Measurements from ENCODE around the gene IFTAP. TPM values are rescaled to one million over a fixed set of nuclear protein-coding genes. Genes with fewer than 3 reads are reported as not detected.

Gene IFTAP
- total RNA-seq, 1 experiment from 2014 or later = 19.9 TPM

DNA sequence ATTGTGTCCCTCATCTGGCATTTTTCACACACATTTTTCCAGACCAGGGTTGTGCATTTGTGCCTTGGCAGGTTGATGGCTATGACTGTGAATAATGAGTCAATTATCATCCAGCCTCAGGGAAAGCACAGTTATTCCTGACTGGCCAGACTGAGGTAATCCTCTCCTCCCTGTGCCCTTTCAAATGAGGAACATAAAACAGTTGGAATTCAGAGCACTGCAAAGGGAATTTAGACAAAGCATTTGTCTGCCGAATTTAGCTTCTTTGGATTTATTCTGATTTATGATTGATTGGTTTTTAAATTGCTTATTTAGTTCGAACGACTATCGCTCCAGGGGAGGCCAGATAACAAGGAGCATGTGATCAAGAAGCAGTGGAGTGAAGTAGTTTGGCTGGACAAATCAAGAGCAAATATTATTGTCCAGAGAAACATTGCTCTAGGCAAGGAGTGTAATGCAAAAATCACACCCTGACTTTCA is 34.5 kb downstream of the IFTAP start:
- Histone ChIP-seq H3K4ac (ENCODE audit: low read depth, low read length) (no peak overlapping the region), H2BK120ac (ENCODE audit: low read depth, low read length, poor library complexity, severe bottlenecking) (no peak overlapping the region), H3K9me3 (ENCODE audit: control insufficient read depth, low read depth, low read length) (no peaks in the 10 kb centered on the region), H3K27me3 (ENCODE audit: insufficient read depth, low read length) (no peaks in the 10 kb centered on the region), H3K14ac (ENCODE audit: insufficient read depth, low read length) (no peak overlapping the region), H4K8ac (replicated peaks; ENCODE audit: insufficient read length, low read depth, low read length) (no peak overlapping the region), H3T11ph (ENCODE audit: low read length) (no peak overlapping the region), H3K4me1 (ENCODE audit: insufficient read depth, low read length) (no peaks in the 10 kb centered on the region), H3K79me2 (ENCODE audit: insufficient read depth, low read length) (no peaks in the 10 kb centered on the region), H2BK5ac (ENCODE audit: insufficient read length, low read length) (no peak overlapping the region), H2AFZ (ENCODE audit: low read length) (no peak overlapping the region), H3K9ac (ENCODE audit: extremely low read depth, insufficient read length, low read length) (no peak overlapping the region), H2BK12ac (ENCODE audit: insufficient read length, low read depth, low read length) (no peak overlapping the region), H3K23me2 (ENCODE audit: insufficient read length, low read depth, low read length, poor library complexity, severe bottlenecking) (peaks cover 2% of the 10 kb centered on the region), H4K20me1 (ENCODE audit: control insufficient read depth, insufficient read depth, insufficient read length) (no peaks in the 10 kb centered on the region), H2BK20ac (ENCODE audit: low read depth, low read length, poor library complexity, severe bottlenecking) (no peak overlapping the region), H2BK15ac (ENCODE audit: low read depth, low read length) (no peak overlapping the region), H2AK5ac (ENCODE audit: insufficient read length, low read length) (no peak overlapping the region), H3K23ac (ENCODE audit: insufficient read length, low read depth, low read length) (no peak overlapping the region), H3K79me1 (ENCODE audit: insufficient read depth, low read depth, low read length, poor library complexity, severe bottlenecking) (no peaks in the 10 kb centered on the region), H4K5ac (ENCODE audit: insufficient read length, low read depth, low read length) (no peak overlapping the region), H3K18ac (ENCODE audit: insufficient read length, low read depth, low read length) (no peak overlapping the region), H3K27ac (ENCODE audit: insufficient read length, low read depth, low read length) (no peak overlapping the region), H3K56ac (ENCODE audit: insufficient read length, low read depth, low read length) (no peak overlapping the region), H4K91ac (ENCODE audit: insufficient read length, low read depth, low read length) (no peak overlapping the region), H3K4me2 (ENCODE audit: insufficient read depth, insufficient read length, low read length) (no peak overlapping the region)
- WGBS (ENCODE audit: extremely low coverage, insufficient read length, low lambda C conversion rate) = no CpG with 5 or more reads among the region's 4 CpGs
- TF ChIP-seq, protein P1, sequence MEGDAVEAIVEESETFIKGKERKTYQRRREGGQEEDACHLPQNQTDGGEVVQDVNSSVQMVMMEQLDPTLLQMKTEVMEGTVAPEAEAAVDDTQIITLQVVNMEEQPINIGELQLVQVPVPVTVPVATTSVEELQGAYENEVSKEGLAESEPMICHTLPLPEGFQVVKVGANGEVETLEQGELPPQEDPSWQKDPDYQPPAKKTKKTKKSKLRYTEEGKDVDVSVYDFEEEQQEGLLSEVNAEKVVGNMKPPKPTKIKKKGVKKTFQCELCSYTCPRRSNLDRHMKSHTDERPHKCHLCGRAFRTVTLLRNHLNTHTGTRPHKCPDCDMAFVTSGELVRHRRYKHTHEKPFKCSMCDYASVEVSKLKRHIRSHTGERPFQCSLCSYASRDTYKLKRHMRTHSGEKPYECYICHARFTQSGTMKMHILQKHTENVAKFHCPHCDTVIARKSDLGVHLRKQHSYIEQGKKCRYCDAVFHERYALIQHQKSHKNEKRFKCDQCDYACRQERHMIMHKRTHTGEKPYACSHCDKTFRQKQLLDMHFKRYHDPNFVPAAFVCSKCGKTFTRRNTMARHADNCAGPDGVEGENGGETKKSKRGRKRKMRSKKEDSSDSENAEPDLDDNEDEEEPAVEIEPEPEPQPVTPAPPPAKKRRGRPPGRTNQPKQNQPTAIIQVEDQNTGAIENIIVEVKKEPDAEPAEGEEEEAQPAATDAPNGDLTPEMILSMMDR (conservative IDR thresholded peaks at IDR 0.05) = no peak
- Mint-ChIP-seq H3K27ac (no peak overlapping the region), H3K4me1 (peaks cover 0 to 3% of the 10 kb centered on the region in 2 experiments; a peak in 1 of 4 replicates), H3K4me3 (no peak overlapping the region), H3K27me3 (ENCODE audit: low read depth) (no peaks in the 10 kb centered on the region), H3K36me3 (ENCODE audit: insufficient read depth in 1 of 3, low read depth in 3 of 3) (no peaks in the 10 kb centered on the region), H3K9me3 (no peaks in the 10 kb centered on the region)
- DNase-seq = no peak

All from H9 (cell line).